Urinary bladder (tissue), 4 donors: ENCODE measurements around the gene TPP1. TPM values are rescaled to one million over a fixed set of nuclear protein-coding genes. Genes with fewer than 3 reads are reported as not detected.

Source experiments
- DNase-seq: peaks from one replicate; pipeline ENCODE4 v3.0.0-alpha.2; 2015; ENCODE audit errors: extremely low spot score
- H3K27ac ChIP-seq: one replicate; pipeline ENCODE4 v1.5.1; 2013; ENCODE audit warnings: low read depth, mild to moderate bottlenecking, moderate library complexity
- H3K36me3 ChIP-seq: one replicate; pipeline ENCODE4 v1.6.1; 2013; ENCODE audit warnings: mild to moderate bottlenecking, moderate library complexity; ENCODE audit not compliant: insufficient read depth
- H3K4me1 ChIP-seq: one replicate; pipeline ENCODE4 v1.6.1; 2013; ENCODE audit warnings: mild to moderate bottlenecking, moderate library complexity; ENCODE audit not compliant: insufficient read depth
- H3K4me3 ChIP-seq: one replicate; pipeline ENCODE4 v1.5.1; 2013; ENCODE audit warnings: low read depth, low read length
- WGBS: extraction: QIAGEN DNeasy Blood & Tissue Kit; methylation state at CpG from one replicate; pipeline ENCODE4 v1.1.7; 2013; 5-methylcytosine and 5-hydroxymethylcytosine counted together
- polyA plus RNA-seq: library from polyadenylated mRNA; stranded (reverse); fragments of 200-250 nt; gene quantifications from one replicate; pipeline ENCODE4 v1.2.3, GENCODE V29; 2013
- total RNA-seq: library from RNA; depleted of rRNA; stranded (reverse); fragments of >200 nt; gene quantifications from one replicate; pipeline ENCODE4 v1.2.3, GENCODE V29; 2014
- donor health status: healthy with polysubstance abuse.
- donor health status: healthy.

Gene TPP1
- total RNA-seq (48.9 TPM), polyA plus RNA-seq (101 TPM)

DNA sequence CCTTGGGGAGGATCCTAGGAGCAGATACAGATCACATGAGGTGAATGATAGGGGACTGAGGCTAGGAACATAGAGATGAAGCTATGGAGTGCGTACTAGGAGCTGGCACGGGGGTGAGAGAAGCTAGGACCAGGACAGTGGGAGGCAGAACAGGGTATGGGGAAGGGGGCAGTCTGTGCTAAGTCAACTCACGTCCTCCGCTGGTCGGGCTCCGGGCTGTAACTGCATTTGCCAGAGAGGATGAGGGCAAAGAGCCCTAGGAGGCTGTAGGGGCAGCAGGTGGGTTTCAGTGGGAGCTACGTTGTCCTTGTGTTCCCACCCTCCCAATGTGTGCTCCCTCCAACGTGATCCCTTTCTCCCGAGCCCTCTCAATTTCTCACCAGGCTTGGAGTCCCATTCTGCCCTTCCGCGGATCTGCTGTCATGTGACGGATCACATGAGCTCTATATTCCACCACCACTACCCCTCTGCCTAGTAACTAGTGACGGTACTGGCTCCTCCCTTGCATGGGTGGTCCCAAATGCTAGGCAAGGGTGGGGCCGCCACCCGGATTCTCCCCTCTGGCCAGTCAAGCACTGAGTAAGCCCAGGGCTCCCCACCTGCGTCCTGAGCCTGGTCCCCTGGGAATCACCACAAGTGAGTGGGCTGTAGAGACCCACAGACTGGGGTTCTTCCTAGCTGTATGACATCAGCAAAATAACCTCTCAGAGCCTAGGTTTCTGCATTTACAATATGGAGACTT is at the start of gene TPP1:
Gene TPP1, minus strand, starts transcription at position 419 of the 742 bp plus-strand sequence. Its CDS starts 22 bp downstream, at position 397.
- Histone ChIP-seq H3K27ac (peak within 1 kb of the TSS; percentile 74), H3K4me3 (peak within 1 kb of the TSS; percentile 67), H3K4me1 (no peaks in the 10 kb centered on the region), H3K36me3 (no peaks in the 10 kb centered on the region)
- DNase-seq: peak; percentile 94
- under 1% methylated on average over 16 of the region's 16 CpGs for WGBS

GRCh38 chr11:6667733-6668374 is 48.6 kb upstream of the TPP1 start:
- WGBS: 77% methylated on average over 3 of the region's 3 CpGs
- no peak for DNase-seq

DNA sequence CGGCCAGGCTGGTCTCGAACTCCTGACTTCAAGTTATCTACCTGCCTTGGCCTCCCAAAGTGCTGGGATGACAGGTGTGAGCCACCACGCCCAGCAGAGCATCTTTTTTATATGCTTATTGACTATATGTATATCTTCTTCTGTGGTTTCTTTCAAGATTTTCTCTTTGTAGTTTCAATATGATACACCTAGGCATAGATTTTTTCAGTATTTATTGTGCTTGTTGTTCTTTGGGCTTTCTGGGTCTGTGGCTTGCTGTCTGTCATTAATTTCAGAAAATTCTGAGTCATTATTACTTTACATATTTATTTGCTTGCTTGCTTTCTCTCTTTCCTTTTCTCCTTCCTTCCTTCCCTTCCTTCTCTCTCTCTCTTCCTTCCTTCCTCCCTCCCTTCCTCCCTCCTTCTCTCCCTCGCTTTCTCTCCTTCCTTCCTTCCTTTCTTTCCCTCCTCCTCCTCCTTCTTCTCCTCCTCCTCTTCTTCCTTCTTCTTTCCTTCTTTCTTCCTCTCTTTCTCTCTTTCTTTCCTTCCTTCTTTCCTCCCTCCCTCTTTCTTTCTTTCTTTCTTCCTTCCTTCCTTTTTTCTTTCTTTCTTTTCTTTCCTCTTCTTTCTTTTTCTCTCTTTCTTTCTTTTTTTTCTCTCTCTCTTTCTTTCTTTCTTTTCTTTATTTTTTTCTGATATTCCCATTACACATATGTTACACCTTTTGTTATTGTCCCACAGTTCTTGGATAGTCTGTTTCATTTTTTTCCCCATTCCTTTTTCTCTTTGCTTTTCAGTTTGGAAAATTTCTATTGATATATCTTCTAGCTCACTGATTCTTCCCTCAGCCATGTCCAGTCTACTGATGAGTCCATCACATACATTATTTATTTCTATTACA is 47.3 kb upstream of the TPP1 start:
- 96% methylated on average over 4 of the region's 4 CpGs for WGBS
- H3K4me1 ChIP-seq: no peaks in the 10 kb centered on the region
- no peak overlapping the region for H3K4me3 ChIP-seq

More at GRCh38 chr11:6667733-6668374, 48.6 kb upstream of the TPP1 start:
- Histone ChIP-seq H3K4me1 (no peaks in the 10 kb centered on the region), H3K27ac (no peak overlapping the region), H3K4me3 (no peak overlapping the region), H3K36me3 (no peaks in the 10 kb centered on the region)

DNA sequence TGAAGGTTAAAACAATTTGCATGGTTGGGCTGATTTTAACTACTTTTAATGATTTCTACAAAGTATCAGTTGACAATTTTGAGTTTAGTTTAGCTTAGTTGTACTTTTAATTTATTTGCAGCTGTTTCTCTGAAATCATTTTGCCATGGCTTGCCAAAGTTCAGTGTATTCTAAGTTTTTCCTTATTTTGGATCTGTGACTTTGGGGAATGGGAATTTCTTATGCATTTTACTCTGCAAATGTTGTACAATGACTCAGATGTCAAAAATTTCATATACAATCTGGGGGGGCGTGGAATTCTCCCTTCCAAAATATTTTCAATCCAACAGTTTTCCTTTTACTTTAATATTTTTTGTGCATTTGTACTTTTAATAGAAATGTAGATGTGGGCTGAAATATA is 45.3 kb upstream of the TPP1 start:
- 61% methylated on average over 1 of the region's 1 CpG for WGBS
- no peaks in the 10 kb centered on the region for H3K4me1 ChIP-seq
- no peak overlapping the region for H3K27ac ChIP-seq
- no peak overlapping the region for H3K4me3 ChIP-seq
- H3K36me3 ChIP-seq: no peaks in the 10 kb centered on the region
- DNase-seq: no peak

More for the DNA sequence above, 47.3 kb upstream of the TPP1 start:
- Histone ChIP-seq H3K36me3 (no peaks in the 10 kb centered on the region), H3K27ac (no peak overlapping the region)
- no peak for DNase-seq

DNA sequence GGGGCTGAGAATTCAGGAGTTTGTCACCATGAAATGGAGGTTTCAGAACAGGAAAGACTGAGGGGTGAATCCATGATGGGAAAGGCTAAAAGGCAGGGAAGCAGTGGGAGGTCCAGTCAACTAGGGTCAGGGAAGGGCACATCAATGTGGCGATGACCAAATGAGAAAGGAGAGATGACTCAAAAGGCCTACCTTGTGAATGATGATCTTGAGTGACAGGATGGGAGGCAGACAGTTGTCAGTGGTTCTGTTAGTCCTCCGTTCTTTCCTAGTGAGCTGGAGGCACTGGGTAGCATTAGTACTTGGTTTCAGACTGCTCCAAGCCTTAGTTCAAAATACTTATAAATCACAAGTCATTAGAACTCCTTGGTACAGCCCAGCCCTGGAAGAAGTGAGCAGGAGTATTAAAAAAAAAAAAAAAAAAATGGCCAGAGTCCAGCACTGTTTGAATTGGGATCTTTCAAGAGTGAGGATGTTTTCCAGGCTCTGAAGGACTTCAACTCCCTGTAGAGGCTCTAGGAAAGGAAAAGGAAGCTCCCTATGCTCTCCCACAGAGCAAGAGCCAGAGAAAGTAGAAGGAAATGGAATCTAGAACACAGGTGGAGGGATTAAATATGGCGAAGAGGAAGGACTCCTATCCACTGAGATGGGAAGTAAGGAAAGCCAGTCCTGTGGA is 44.7 kb upstream of the TPP1 start:
- H3K27ac ChIP-seq: no peak overlapping the region
- WGBS: 71% methylated on average over 3 of the region's 3 CpGs
- no peak overlapping the region for H3K4me3 ChIP-seq
- H3K36me3 ChIP-seq: no peaks in the 10 kb centered on the region
- no peak for DNase-seq
- H3K4me1 ChIP-seq: no peaks in the 10 kb centered on the region

DNA sequence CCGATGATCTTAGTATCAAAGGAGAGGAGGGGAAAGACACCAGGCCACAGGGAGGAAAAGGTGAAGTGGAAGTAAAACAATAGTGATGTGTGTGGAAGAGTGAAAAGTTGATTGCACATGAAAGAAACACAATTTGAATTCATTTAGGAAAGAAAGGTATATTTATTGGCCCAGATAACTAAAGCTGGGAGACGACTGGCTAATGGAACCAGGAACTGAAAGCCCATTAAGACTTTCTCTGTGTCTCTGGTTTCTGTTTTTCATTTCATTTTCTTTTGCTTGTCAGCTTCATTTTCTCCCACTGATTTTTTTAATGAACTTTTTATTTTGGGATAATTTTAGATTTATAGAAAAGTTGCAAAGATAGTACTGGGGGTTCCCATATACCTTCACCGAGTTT is 41.5 kb upstream of the TPP1 start:
- H3K36me3 ChIP-seq: no peaks in the 10 kb centered on the region
- no peak overlapping the region for H3K27ac ChIP-seq
- WGBS: 88% methylated on average over 3 of the region's 3 CpGs
- H3K4me1 ChIP-seq: no peaks in the 10 kb centered on the region
- no peak for DNase-seq
- no peak overlapping the region for H3K4me3 ChIP-seq

GRCh38 chr11:6658647-6659046 is 39.4 kb upstream of the TPP1 start:
- no peak overlapping the region for H3K4me3 ChIP-seq
- no peaks in the 10 kb centered on the region for H3K4me1 ChIP-seq
- H3K36me3 ChIP-seq: no peaks in the 10 kb centered on the region
- no peak overlapping the region for H3K27ac ChIP-seq
- DNase-seq: no peak

DNA sequence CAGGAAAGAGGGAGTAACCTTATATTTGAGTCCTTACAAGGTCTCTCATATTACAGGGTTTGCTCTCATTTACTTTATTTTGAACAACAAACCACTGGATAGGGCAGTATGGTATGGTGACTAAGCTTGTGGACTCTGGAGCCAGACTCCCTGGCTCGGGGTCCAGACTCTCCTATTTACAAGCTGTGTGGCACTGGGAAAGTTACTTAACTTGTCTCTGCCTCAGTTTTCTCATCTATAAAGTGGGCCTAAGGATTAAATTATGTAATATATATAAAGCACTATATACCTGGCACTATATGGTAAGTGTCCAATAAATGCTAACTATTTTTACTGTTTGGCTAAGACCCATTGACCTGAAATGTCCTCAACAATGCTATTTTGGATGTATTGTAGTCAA is 38.1 kb upstream of the TPP1 start:
- no peaks in the 10 kb centered on the region for H3K36me3 ChIP-seq
- no peaks in the 10 kb centered on the region for H3K4me1 ChIP-seq
- no peak overlapping the region for H3K4me3 ChIP-seq
- no peak overlapping the region for H3K27ac ChIP-seq
- DNase-seq: no peak
- 51% methylated on average over 1 of the region's 1 CpG for WGBS

DNA sequence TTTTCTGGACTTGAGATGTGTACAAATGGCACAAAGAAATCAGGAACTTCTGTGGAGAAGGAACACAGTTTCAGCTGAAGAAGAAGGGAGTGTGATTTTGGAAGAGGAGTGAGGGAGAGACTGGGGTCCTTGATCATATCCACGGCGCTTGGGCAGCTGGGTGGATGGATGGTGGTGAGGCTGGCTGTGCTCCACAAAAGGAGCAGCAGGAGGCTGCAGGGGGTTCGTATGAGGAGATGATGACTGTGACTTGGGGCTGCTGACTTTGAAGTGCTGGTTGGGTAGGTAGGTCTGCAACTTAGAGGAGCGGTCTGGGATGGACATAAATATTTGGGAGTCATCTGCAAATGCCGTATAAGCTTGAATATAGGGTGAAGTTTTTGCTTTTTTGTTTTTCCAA is 37.7 kb upstream of the TPP1 start:
- Histone ChIP-seq H3K4me1 (no peaks in the 10 kb centered on the region), H3K4me3 (no peak overlapping the region), H3K36me3 (no peaks in the 10 kb centered on the region), H3K27ac (no peak overlapping the region)
- 60% methylated on average over 5 of the region's 5 CpGs for WGBS
- no peak for DNase-seq

GRCh38 chr11:6656584-6656915 is 37.3 kb upstream of the TPP1 start:
- H3K4me3 ChIP-seq: no peak overlapping the region
- no peak for DNase-seq
- no peaks in the 10 kb centered on the region for H3K36me3 ChIP-seq
- H3K4me1 ChIP-seq: no peaks in the 10 kb centered on the region
- 64% methylated on average over 4 of the region's 4 CpGs for WGBS
- H3K27ac ChIP-seq: no peak overlapping the region

- no peak for DNase-seq
- Histone ChIP-seq H3K4me3 (peak within 1 kb of the TSS; percentile 66), H3K36me3 (no peaks in the 10 kb centered on the region), H3K27ac (peak within 1 kb of the TSS; percentile 88), H3K4me1 (no peaks in the 10 kb centered on the region)
- 6% methylated on average over 41 of the region's 56 CpGs for WGBS
These were observed 36.8 kb upstream of the TPP1 start, which contains the start of gene DCHS1 for GRCh38 chr11:6655790-6656583. Gene DCHS1 (minus strand): TSS chr11:6655809. CDS start chr11:6641613, 14,196 bp downstream.

- Histone ChIP-seq H3K36me3 (no peaks in the 10 kb centered on the region), H3K27ac (peak overlapping the region; percentile 88), H3K4me1 (no peaks in the 10 kb centered on the region), H3K4me3 (peak overlapping the region; percentile 66)
- under 1% methylated on average over 84 of the region's 84 CpGs for WGBS
- DNase-seq: no peak
These were observed 36.0 kb upstream of the TPP1 start for GRCh38 chr11:6655020-6655789.
